GM10248 (cell line): Measurements from ENCODE around the gene RAB8A.

Source experiments
- CTCF ChIA-PET: fragments of 300-600 bp; sonication (Branson Sonifier 250); formaldehyde crosslinking; extraction: SDS; loops from one replicate; lab custom pipeline; 2021; ENCODE audit warnings: antibody characterized with exemption; lab: Yijun Ruan, JAX
- POLR2A ChIA-PET: fragments of 350-650 bp; sonication (Branson Sonifier 250); formaldehyde crosslinking; extraction: SDS; loops from one replicate; lab custom pipeline; 2020; ENCODE audit warnings: antibody characterized with exemption; lab: Yijun Ruan, JAX
- DNase-seq: peaks from one replicate; pipeline ENCODE4 v3.0.0; 2012; ENCODE audit errors: extremely low spot score
- TF ChIP-seq, protein P1 (sequence below): IDR thresholded peaks from 2 replicates; pipeline ENCODE4 v1.5.1; 2012; ENCODE audit warnings: mild to moderate bottlenecking, low read depth; ENCODE audit errors: extremely low read depth, missing control alignments, control extremely low read depth

The RAB8A gene

GRCh38 chr19:16116067-16116466 lies 4.4 kb downstream of the RAB8A start:
- POLR2A ChIA-PET = no interaction called here
- DNase-seq = no peak
- TF ChIP-seq, protein P1, sequence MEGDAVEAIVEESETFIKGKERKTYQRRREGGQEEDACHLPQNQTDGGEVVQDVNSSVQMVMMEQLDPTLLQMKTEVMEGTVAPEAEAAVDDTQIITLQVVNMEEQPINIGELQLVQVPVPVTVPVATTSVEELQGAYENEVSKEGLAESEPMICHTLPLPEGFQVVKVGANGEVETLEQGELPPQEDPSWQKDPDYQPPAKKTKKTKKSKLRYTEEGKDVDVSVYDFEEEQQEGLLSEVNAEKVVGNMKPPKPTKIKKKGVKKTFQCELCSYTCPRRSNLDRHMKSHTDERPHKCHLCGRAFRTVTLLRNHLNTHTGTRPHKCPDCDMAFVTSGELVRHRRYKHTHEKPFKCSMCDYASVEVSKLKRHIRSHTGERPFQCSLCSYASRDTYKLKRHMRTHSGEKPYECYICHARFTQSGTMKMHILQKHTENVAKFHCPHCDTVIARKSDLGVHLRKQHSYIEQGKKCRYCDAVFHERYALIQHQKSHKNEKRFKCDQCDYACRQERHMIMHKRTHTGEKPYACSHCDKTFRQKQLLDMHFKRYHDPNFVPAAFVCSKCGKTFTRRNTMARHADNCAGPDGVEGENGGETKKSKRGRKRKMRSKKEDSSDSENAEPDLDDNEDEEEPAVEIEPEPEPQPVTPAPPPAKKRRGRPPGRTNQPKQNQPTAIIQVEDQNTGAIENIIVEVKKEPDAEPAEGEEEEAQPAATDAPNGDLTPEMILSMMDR = no peak
- CTCF ChIA-PET = interaction anchor here (1.4 to 3.1 kb wide), 3 partner anchors 25 to 69 kb away, joined by 3 to 16 read pairs (median 7); partner anchors contain the start of gene FAM32A

GRCh38 chr19:16117594-16118033 lies 5.9 kb downstream of the RAB8A start:
- CTCF ChIA-PET = interaction anchor here (0.6 to 3.1 kb wide), 18 partner anchors 11 to 67 kb away, joined by 3 to 16 read pairs (median 3); partner anchors contain the start of genes FAM32A and HSH2D
- TF ChIP-seq, protein P1 = peak; percentile 68
- POLR2A ChIA-PET = interaction anchor here (0.6 to 1.5 kb wide), 6 partner anchors 28 to 726 kb away, joined by 3 to 11 read pairs (median 4); partner anchors contain the start of gene FAM32A
- peak; percentile 73 for DNase-seq

DNA sequence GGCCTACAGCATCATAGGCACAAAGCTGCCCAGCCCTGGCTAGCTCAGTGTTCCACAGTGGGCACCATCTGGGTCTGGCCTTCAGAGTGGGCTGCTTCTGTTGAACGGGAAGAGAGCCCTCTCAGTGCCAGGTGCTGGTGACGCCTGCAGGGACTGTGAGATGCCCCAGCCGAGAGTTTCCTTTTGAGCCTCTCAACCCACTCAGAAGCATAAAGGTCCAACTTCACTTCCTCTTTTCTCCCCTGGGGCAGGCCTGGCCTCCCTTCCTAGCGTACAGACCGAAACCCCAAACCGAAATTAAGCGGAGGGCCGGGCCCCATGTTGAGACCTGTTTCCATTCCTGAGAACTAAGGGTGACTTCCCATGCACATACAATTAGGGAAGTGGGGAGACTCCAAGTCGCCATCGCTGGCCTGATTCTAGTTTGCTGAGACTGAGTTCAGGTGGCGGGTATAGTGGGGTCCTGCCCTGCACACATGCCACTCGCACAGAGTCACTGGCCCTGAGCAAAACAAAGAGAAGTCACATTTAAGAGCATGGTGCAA lies 6.9 kb downstream of the RAB8A start:
- ChIA-PET CTCF (interaction anchor here (0.6 to 3.1 kb wide), 14 partner anchors 10 to 79 kb away, joined by 3 to 16 read pairs (median 3); partner anchors contain the start of genes AP1M1, FAM32A and HSH2D), POLR2A (interaction anchor here (0.6 to 1.5 kb wide), 4 partner anchors 27 to 67 kb away, joined by 3 to 11 read pairs (median 4); partner anchors contain the start of gene FAM32A)
- peak; percentile 88 for DNase-seq
- TF ChIP-seq, protein P1 = no peak

GRCh38 chr19:16119075-16119857 lies 7.6 kb downstream of the RAB8A start:
- POLR2A ChIA-PET = interaction anchor here (0.7 to 1.2 kb wide), 2 partner anchors 24 to 323 kb away, joined by 3 to 8 read pairs; partner anchors contain the start of gene HSH2D
- CTCF ChIA-PET = interaction anchor here (1.1 to 3.1 kb wide), 4 partner anchors 8 to 78 kb away, joined by 3 to 16 read pairs (median 8); partner anchors contain the start of genes AP1M1, FAM32A and RAB8A
- DNase-seq = peak; percentile 55

DNA sequence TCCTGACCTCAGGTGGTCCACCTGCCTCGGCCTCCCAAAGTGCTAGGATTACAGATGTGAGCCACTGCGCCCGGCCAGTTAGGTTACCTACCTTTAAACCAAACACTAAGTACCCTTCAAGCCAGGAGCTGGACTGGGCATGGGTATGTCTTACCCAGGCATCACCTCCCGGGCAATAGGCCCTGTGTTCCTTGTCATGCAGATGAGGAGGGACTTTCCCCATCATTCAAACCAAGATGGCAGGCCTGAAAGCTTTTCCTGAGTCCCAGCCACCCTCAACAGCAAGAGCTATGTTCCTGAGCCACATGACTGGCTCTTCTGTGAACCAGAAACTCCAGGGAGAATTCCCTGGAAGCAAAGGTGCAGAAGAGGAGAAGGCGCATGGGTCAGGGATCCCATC lies 9.5 kb downstream of the RAB8A start:
- POLR2A ChIA-PET = no interaction called here
- DNase-seq = no peak
- CTCF ChIA-PET = interaction anchor here (0.9 to 1.7 kb wide), 4 partner anchors 9 to 20 kb away, joined by 3 to 6 read pairs (median 3); partner anchors contain the start of gene RAB8A
- TF ChIP-seq, protein P1 = no peak

DNA sequence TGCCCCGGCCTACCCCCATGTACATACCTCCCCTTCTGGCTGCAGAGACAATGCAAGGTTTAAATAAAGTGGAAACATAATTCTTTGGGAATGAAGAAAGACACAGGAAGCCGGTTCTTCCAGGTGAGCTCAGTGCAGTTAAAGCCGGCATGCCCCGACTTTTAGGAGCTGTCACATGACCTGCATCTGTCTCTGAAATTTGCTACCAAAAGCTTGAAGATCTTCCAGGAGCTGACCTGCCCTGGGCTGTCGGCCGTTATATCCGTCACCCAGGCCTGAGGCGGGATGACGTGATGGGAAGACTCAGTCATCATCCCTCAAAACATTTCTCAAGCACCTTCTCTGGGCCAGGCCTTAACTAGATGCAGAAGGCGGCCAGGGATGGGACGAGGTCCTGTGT lies 10.3 kb downstream of the RAB8A start:
- DNase-seq = no peak
- ChIA-PET POLR2A (no interaction called here), CTCF (interaction anchor here (1.0 to 1.7 kb wide), 2 partner anchors 11 to 13 kb away, joined by 3 to 6 read pairs; partner anchors contain the start of gene RAB8A)
- TF ChIP-seq, protein P1 = no peak
